Kidney (tissue), 14 donors: ENCODE results near the gene AOC1. TPM values are rescaled to one million over a fixed set of nuclear protein-coding genes. Genes with fewer than 3 reads are reported as not detected.
"Not testable (repeated sequence)": the region's sequence is repeated elsewhere in the genome, so short reads cannot be mapped to it uniquely, and the experiment has no call there.

Experiments
- DNase-seq, 5 donors: peaks; one replicate each; pipeline ENCODE4 v3.0.0-alpha.2; 2013 to 2020
- FAIRE-seq: peaks from 2 replicates; lab custom pipeline; 2012; peaks lifted over from hg19 to GRCh38; lab: Jason Lieb, UNC
- H3K27ac ChIP-seq, 2 donors: one replicate each; pipeline ENCODE4 v1.7.0; 2013; ENCODE audit warnings: low read depth in 2 of 2, low read length in 2 of 2, inconsistent platforms in 1 of 2
- H3K27me3 ChIP-seq: one replicate; pipeline ENCODE4 v1.7.1; 2013; ENCODE audit warnings: low read length, inconsistent platforms; ENCODE audit not compliant: control insufficient read depth, insufficient read depth
- H3K36me3 ChIP-seq, 3 donors: one replicate each; pipeline versions ENCODE4 v1.7.0 to v1.7.1; 2013; ENCODE audit warnings: low read length in 3 of 3, control low read depth in 1 of 3, inconsistent platforms in 1 of 3; ENCODE audit not compliant: insufficient read depth in 3 of 3, control insufficient read depth in 2 of 3
- H3K4me1 ChIP-seq, 3 donors: one replicate each; pipeline versions ENCODE4 v1.7.0 to v1.7.1; 2013; ENCODE audit warnings: low read length in 3 of 3, inconsistent platforms in 1 of 3, low read depth in 1 of 3; ENCODE audit not compliant: control insufficient read depth in 2 of 3, insufficient read depth in 2 of 3
- H3K4me3 ChIP-seq, 3 donors: one replicate each; pipeline versions ENCODE4 v1.7.0 to v1.8.1; 2013; ENCODE audit warnings: low read length in 3 of 3, control low read depth in 1 of 3, inconsistent platforms in 1 of 3
- H3K9ac ChIP-seq, 3 donors: one replicate each; pipeline versions ENCODE4 v1.7.0 to v1.7.1; 2013; ENCODE audit warnings: low read length in 3 of 3, control low read depth in 1 of 3, inconsistent platforms in 1 of 3
- H3K9me3 ChIP-seq, 3 donors: one replicate each; pipeline versions ENCODE4 v1.7.0 to v1.7.1; 2013; ENCODE audit warnings: low read length in 3 of 3, control low read depth in 1 of 3, inconsistent platforms in 1 of 3; ENCODE audit not compliant: control insufficient read depth in 2 of 3, insufficient read depth in 1 of 3
- CTCF ChIP-seq: IDR thresholded peaks from 3 replicates; pipeline ENCODE4 v1.5.1; 2012; ENCODE audit warnings: mild to moderate bottlenecking, moderate library complexity, borderline replicate concordance; ENCODE audit not compliant: insufficient read depth; ENCODE audit errors: extremely low read depth
- intact Hi-C: fragments of 100-400 bp; cut with DNase I; formaldehyde crosslinking; loops from one replicate; pipeline ENCODE4 v1.11.1; 2022
- polyA plus RNA-seq: library from polyadenylated mRNA; stranded (reverse); fragments of 350-450 nt; fragmentation: Illumina TruSeq; extraction: RNeasy Lipid Tissue Mini Kit (QIAGEN cat#74804); gene quantifications from one replicate; pipeline ENCODE4 v1.2.3, GENCODE V29; 2014; ENCODE audit warnings: low read depth, low replicate concordance; ENCODE audit not compliant: insufficient read depth
- total RNA-seq: library from RNA; stranded (reverse); fragmentation: NEBNext Ultra II Directional; extraction: Animal tissue kit (Norgen Biotek cat#: 25700); gene quantifications from one replicate; pipeline ENCODE4 v1.2.1, GENCODE V29; 2021
- donor health status: control.
- donor health status: control.
- donor health status: control.
- donor health status: control.
- donor health status: control.
- donor health status: DM: yes; HTN: yes; CAD: no.
- donor health status: Normal renal cell carcinoma (clear cell type).

AOC1 gene
- total and polyA plus RNA-seq, 2 donors from 2014 or later, result 99.1 to 170 TPM

- H3K27ac ChIP-seq, FAIRE-seq, H3K4me3 ChIP-seq, H3K9ac ChIP-seq, DNase-seq, H3K27me3 ChIP-seq, H3K4me1 ChIP-seq, intact Hi-C loops: not testable (repeated sequence)
- Histone ChIP-seq H3K36me3 (peaks cover 0 to 16% (median 10%) of the 10 kb centered on the region in 3 donors), H3K9me3 (peaks cover 0 to 14% (median 0%) of the 10 kb centered on the region in 3 donors)
Measured at GRCh38 chr7:150807616-150808438, 44.5 kb upstream of the AOC1 start.

GRCh38 chr7:150814328-150815001 is 37.9 kb upstream of the AOC1 start:
- no peaks in the 10 kb centered on the region for H3K27me3 ChIP-seq
- no peak for FAIRE-seq
- H3K36me3 ChIP-seq, result no peaks in the 10 kb centered on the region
- no peaks in the 10 kb centered on the region for H3K4me1 ChIP-seq
- H3K4me3 ChIP-seq, result no peak overlapping the region
- peaks cover 0 to 7% (median 2%) of the 10 kb centered on the region in 3 donors for H3K9me3 ChIP-seq
- no peak for TF ChIP-seq CTCF
- H3K9ac ChIP-seq, result no peak overlapping the region
- DNase-seq, result no peak
- H3K27ac ChIP-seq, result no peak overlapping the region
- intact Hi-C loops, result no loop called here

GRCh38 chr7:150818971-150819370 is 33.3 kb upstream of the AOC1 start:
- Histone ChIP-seq H3K36me3 (no peaks in the 10 kb centered on the region), H3K9me3 (peaks cover 0 to 13% (median 2%) of the 10 kb centered on the region in 3 donors), H3K9ac (no peak overlapping the region), H3K4me3 (no peak overlapping the region), H3K27me3 (no peaks in the 10 kb centered on the region), H3K4me1 (peaks cover 0 to 12% (median 9%) of the 10 kb centered on the region in 3 donors), H3K27ac (no peak overlapping the region)
- DNase-seq, result no peak
- intact Hi-C loops, result no loop called here
- no peak for TF ChIP-seq CTCF
- FAIRE-seq, result no peak

GRCh38 chr7:150820148-150820547 is 32.2 kb upstream of the AOC1 start:
- Histone ChIP-seq H3K27ac (peak overlapping the region; percentile 90 to 91), H3K36me3 (no peaks in the 10 kb centered on the region), H3K4me1 (peaks cover 0 to 12% (median 9%) of the 10 kb centered on the region in 3 donors), H3K27me3 (no peaks in the 10 kb centered on the region), H3K4me3 (peak overlapping the region in 1 of 3 donors; percentile 4), H3K9me3 (peaks cover 0 to 13% (median 2%) of the 10 kb centered on the region in 3 donors), H3K9ac (no peak overlapping the region)
- intact Hi-C loops, result no loop called here
- DNase-seq, result peak in 2 of 5 donors; percentile 37 to 50
- TF ChIP-seq CTCF, result no peak
- FAIRE-seq, result no peak
